HepG2 (cell line): ENCODE data around the gene SLC38A3. TPM values are rescaled to one million over a fixed set of nuclear protein-coding genes. Genes with fewer than 3 reads are reported as not detected.
A peak's percentile ranks its signal among the peaks of the same experiment; 100 is the strongest.

Experiments
- ATAC-seq: fragments of 200-7000 bp; cut with Tn5 transposase; 3 replicates; pipeline ENCODE4 v1.9.1; 2020; ENCODE audit warnings: mild to moderate bottlenecking, moderate library complexity
- BruUV-seq: library from RNA; stranded (reverse); fragments of 400-500 nt; replicated peaks from 2 replicates; lab custom pipeline; 2021; lab: Mats Ljungman, UMichigan
- CTCF ChIA-PET: fragments of 300-600 bp; formaldehyde crosslinking; extraction: SDS; loops from one replicate; lab custom pipeline; 2021; ENCODE audit warnings: low total read pairs, inconsistent platforms, low intra/inter-chr PET ratio; lab: Yijun Ruan, JAX
- POLR2A ChIA-PET: fragments of 350-600 bp; sonication (Branson Sonifier 250); formaldehyde crosslinking; loops from one replicate; lab custom pipeline; 2020; ENCODE audit warnings: antibody characterized with exemption, inconsistent platforms; lab: Yijun Ruan, JAX
- DNase-seq: peaks from one replicate; pipeline ENCODE4 v3.0.0-alpha.2; 2015; ENCODE audit warnings: low spot score
- FAIRE-seq: peaks from 3 replicates; lab custom pipeline; 2011; peaks lifted over from hg19 to GRCh38; lab: Jason Lieb, UNC
- H2AFZ ChIP-seq: one replicate; pipeline ENCODE4 v1.6.1; 2011; ENCODE audit warnings: low read length, inconsistent platforms
- H3K27ac ChIP-seq: fragments of 300-600 bp; 3 replicates; pipeline ENCODE4 v1.8.0; 2011; ENCODE audit warnings: mixed run types, mild to moderate bottlenecking, mixed read lengths, low read length, inconsistent platforms; ENCODE audit not compliant: insufficient read depth; ENCODE audit errors: extremely low read length
- H3K27me3 ChIP-seq, 2 experiments: fragments of 200-600 bp in 1 of 2; 2 replicates in 1 of 2; 3 replicates in 1 of 2; pipeline versions ENCODE4 v1.6.0 to v1.8.0; 2011; ENCODE audit warnings: low read length in 2 of 2, mild to moderate bottlenecking in 2 of 2, moderate library complexity in 2 of 2, inconsistent platforms in 1 of 2; ENCODE audit not compliant: insufficient read depth in 2 of 2, control insufficient read depth in 1 of 2
- H3K36me3 ChIP-seq, 2 experiments: fragments of 200-600 bp in 1 of 2; replicated peaks in 1 of 2; 2 replicates in 1 of 2; 3 replicates in 1 of 2; pipeline versions ENCODE4 v1.5.1 to v1.8.0; 2011; ENCODE audit warnings: low read length in 2 of 2, inconsistent platforms in 1 of 2; ENCODE audit not compliant: insufficient read depth in 2 of 2, control insufficient read depth in 1 of 2
- H3K4me1 ChIP-seq: 2 replicates; pipeline ENCODE4 v1.5.1; 2012; ENCODE audit warnings: low read length, inconsistent platforms; ENCODE audit not compliant: insufficient read depth
- H3K4me2 ChIP-seq: 2 replicates; pipeline ENCODE4 v1.6.0; 2011; ENCODE audit warnings: low read depth, low read length, inconsistent platforms
- H3K4me3 ChIP-seq, 3 experiments: fragments of 200-600 bp in 1 of 3; sonication (generic), shearing (Covaris generic) in 1 of 3; replicated peaks in 1 of 3; 2 replicates each; pipeline ENCODE4 v1.5.1; 2011 to 2016; ENCODE audit warnings: low read length in 3 of 3, inconsistent platforms in 2 of 3, low read depth in 2 of 3, mild to moderate bottlenecking in 2 of 3, control low read depth in 1 of 3, mixed read lengths in 1 of 3; ENCODE audit not compliant: insufficient read depth in 1 of 3
- H3K79me2 ChIP-seq: one replicate; pipeline ENCODE4 v1.6.1; 2011; ENCODE audit warnings: low read length, inconsistent platforms; ENCODE audit not compliant: insufficient read depth
- H3K9ac ChIP-seq: 2 replicates; pipeline ENCODE4 v1.6.0; 2011; ENCODE audit warnings: mild to moderate bottlenecking, low read depth, low read length, inconsistent platforms; ENCODE audit not compliant: insufficient read depth
- H3K9me3 ChIP-seq: 2 replicates; pipeline ENCODE4 v1.5.1; 2012; ENCODE audit warnings: mild to moderate bottlenecking, low read length
- H4K20me1 ChIP-seq: 2 replicates; pipeline ENCODE4 v1.6.0; 2011; ENCODE audit warnings: inconsistent platforms, mild to moderate bottlenecking, low read length, moderate library complexity; ENCODE audit not compliant: insufficient read depth
- AGO2 ChIP-seq: fragments of 200-400 bp; formaldehyde crosslinking; optimal IDR thresholded peaks from 2 replicates; pipeline ENCODE3; 2017; ENCODE audit warnings: mild to moderate bottlenecking, low read depth, low read length, moderate library complexity
- RBFOX2 ChIP-seq: fragments of 200-400 bp; formaldehyde crosslinking; IDR thresholded peaks from 2 replicates; pipeline ENCODE4 v1.6.1; 2017; ENCODE audit warnings: low read depth, mild to moderate bottlenecking, low read length
- RCOR2 ChIP-seq: IDR thresholded peaks from 2 replicates; pipeline ENCODE4 v1.6.1; 2016; ENCODE audit warnings: missing biosample characterization, missing genetic modification reagents
- ZBTB7A ChIP-seq: sonication (generic); formaldehyde crosslinking; IDR thresholded peaks from 2 replicates; pipeline ENCODE4 v1.8.0; 2022; ENCODE audit warnings: mild to moderate bottlenecking, missing genetic modification reagents
- WGBS: methylation state at CpG from one replicate; pipeline ENCODE4 v1.1.6; 2017; ENCODE audit warnings: low lambda C conversion rate; 5-methylcytosine and 5-hydroxymethylcytosine counted together
- in situ Hi-C: cut with HindIII; loops from 2 replicates; pipeline ENCODE4 v1.10.0; 2017; ENCODE audit warnings: low pct_unique_long_range_greater_than_20kb; ENCODE audit not compliant: extremely low pct_ligation_motif_present
- intact Hi-C: fragments of 100-400 bp; cut with micrococcal nuclease; formaldehyde crosslinking; loops from one replicate; pipeline ENCODE4 v1.10.0; 2022; ENCODE audit not compliant: unreplicated experiment
- polyA plus RNA-seq, 8 experiments: library from polyadenylated mRNA; depleted of rRNA in 3 of 8; stranded (reverse) in 7 of 8; unstranded in 1 of 8; fragments of >200 nt; fragmentation: Illumina TruSeq in 4 of 8; extraction: Trizol in 4 of 8; gene quantifications; 2 replicates each; pipeline versions ENCODE4 v1.2.1 to v1.2.3, GENCODE V29; 2011 to 2016; ENCODE audit warnings: low read depth in 4 of 8, missing spikeins in 1 of 8, mixed read lengths in 1 of 8; ENCODE audit not compliant: insufficient read depth in 1 of 8
- total RNA-seq, 5 experiments: library from RNA; depleted of rRNA; stranded (reverse); fragments of >200 nt; fragmentation: Illumina TruSeq; extraction: Trizol; gene quantifications; 2 replicates each; pipeline ENCODE4 v1.2.3, GENCODE V29; 2016; ENCODE audit warnings: low read depth in 1 of 5
- TF ChIP-seq, protein P1 (sequence below): sonication (generic); formaldehyde crosslinking; IDR thresholded peaks from 2 replicates; pipeline ENCODE4 v1.5.1; 2020; ENCODE audit warnings: mild to moderate bottlenecking, missing genetic modification reagents, moderate library complexity
- TF ChIP-seq, protein P2 (sequence below): sonication (generic); formaldehyde crosslinking; IDR thresholded peaks from 2 replicates; pipeline ENCODE4 v1.4.0; 2020; ENCODE audit warnings: missing genetic modification reagents
- TF ChIP-seq, protein P3 (sequence below): sonication (generic); formaldehyde crosslinking; IDR thresholded peaks from 2 replicates; pipeline ENCODE4 v1.9.0; 2022; ENCODE audit warnings: missing genetic modification reagents, mild to moderate bottlenecking, borderline replicate concordance
- TF ChIP-seq, protein P4 (sequence below): sonication (generic); formaldehyde crosslinking; IDR thresholded peaks from 2 replicates; pipeline ENCODE4 v1.8.0; 2022; ENCODE audit warnings: missing genetic modification reagents, low read depth, mild to moderate bottlenecking, borderline replicate concordance
- TF ChIP-seq, protein P5 (sequence below): sonication (generic); IDR thresholded peaks from 2 replicates; pipeline ENCODE4 v1.6.1; 2016; ENCODE audit warnings: low read depth, borderline replicate concordance

The SLC38A3 gene
- total and polyA plus RNA-seq, 2 of the 13 experiments (the other 11 are each of a cell fraction or from before 2014, with no cell fraction given): 29.8 to 164 TPM

DNA sequence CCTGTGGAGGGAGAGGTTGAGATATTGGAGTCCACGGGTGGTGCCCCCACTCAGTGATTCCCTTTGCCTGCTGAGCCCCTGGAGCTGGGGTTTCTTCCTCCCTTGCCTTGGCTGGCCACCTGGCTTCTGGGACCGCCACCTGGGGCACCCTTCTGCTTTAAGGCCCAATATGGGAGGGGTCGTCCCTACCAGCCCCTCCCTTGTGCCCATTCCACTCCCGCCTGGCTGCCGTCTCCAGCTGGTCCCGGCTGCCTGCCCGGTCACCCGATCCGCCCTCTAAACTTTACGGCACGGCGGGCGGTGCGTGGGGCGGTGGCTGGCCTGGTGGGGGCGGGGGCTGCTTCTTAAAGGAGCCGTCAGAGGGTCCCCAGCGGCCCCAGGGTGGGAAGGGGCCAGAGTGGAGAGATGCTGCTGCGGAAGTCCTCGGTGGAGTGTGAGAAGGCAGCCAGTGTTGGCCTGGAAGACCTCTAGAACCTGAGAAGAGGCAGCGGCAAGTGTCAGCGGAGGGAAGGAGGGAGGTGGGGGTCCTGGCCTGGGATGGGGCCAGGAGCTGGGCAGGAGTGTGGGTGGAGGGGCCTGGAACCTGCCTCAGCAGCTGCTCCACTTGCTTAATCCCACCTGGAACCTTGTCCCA is 62.3 kb downstream of the SLC38A3 start:
- TF ChIP-seq ZBTB7A (CRISPR knock-in tag) (0 out of 2 replicates have a peak, but pooled peaks have one; percentile 32), RBFOX2 (0 out of 2 replicates have a peak, but pooled peaks have one; percentile 30), RCOR2 (CRISPR knock-in tag) (no peak), AGO2 (peak; percentile 63)
- TF ChIP-seq, protein P1, sequence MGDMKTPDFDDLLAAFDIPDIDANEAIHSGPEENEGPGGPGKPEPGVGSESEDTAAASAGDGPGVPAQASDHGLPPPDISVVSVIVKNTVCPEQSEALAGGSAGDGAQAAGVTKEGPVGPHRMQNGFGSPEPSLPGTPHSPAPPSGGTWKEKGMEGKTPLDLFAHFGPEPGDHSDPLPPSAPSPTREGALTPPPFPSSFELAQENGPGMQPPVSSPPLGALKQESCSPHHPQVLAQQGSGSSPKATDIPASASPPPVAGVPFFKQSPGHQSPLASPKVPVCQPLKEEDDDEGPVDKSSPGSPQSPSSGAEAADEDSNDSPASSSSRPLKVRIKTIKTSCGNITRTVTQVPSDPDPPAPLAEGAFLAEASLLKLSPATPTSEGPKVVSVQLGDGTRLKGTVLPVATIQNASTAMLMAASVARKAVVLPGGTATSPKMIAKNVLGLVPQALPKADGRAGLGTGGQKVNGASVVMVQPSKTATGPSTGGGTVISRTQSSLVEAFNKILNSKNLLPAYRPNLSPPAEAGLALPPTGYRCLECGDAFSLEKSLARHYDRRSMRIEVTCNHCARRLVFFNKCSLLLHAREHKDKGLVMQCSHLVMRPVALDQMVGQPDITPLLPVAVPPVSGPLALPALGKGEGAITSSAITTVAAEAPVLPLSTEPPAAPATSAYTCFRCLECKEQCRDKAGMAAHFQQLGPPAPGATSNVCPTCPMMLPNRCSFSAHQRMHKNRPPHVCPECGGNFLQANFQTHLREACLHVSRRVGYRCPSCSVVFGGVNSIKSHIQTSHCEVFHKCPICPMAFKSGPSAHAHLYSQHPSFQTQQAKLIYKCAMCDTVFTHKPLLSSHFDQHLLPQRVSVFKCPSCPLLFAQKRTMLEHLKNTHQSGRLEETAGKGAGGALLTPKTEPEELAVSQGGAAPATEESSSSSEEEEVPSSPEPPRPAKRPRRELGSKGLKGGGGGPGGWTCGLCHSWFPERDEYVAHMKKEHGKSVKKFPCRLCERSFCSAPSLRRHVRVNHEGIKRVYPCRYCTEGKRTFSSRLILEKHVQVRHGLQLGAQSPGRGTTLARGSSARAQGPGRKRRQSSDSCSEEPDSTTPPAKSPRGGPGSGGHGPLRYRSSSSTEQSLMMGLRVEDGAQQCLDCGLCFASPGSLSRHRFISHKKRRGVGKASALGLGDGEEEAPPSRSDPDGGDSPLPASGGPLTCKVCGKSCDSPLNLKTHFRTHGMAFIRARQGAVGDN (CRISPR knock-in tag): peak; percentile 30; the same call in 1 of the 2 replicates
- TF ChIP-seq, protein P2, sequence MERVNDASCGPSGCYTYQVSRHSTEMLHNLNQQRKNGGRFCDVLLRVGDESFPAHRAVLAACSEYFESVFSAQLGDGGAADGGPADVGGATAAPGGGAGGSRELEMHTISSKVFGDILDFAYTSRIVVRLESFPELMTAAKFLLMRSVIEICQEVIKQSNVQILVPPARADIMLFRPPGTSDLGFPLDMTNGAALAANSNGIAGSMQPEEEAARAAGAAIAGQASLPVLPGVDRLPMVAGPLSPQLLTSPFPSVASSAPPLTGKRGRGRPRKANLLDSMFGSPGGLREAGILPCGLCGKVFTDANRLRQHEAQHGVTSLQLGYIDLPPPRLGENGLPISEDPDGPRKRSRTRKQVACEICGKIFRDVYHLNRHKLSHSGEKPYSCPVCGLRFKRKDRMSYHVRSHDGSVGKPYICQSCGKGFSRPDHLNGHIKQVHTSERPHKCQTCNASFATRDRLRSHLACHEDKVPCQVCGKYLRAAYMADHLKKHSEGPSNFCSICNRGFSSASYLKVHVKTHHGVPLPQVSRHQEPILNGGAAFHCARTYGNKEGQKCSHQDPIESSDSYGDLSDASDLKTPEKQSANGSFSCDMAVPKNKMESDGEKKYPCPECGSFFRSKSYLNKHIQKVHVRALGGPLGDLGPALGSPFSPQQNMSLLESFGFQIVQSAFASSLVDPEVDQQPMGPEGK: peak; percentile 70
- TF ChIP-seq, protein P3, sequence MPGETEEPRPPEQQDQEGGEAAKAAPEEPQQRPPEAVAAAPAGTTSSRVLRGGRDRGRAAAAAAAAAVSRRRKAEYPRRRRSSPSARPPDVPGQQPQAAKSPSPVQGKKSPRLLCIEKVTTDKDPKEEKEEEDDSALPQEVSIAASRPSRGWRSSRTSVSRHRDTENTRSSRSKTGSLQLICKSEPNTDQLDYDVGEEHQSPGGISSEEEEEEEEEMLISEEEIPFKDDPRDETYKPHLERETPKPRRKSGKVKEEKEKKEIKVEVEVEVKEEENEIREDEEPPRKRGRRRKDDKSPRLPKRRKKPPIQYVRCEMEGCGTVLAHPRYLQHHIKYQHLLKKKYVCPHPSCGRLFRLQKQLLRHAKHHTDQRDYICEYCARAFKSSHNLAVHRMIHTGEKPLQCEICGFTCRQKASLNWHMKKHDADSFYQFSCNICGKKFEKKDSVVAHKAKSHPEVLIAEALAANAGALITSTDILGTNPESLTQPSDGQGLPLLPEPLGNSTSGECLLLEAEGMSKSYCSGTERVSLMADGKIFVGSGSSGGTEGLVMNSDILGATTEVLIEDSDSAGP (CRISPR knock-in tag): peak; percentile 98
- TF ChIP-seq, protein P4, sequence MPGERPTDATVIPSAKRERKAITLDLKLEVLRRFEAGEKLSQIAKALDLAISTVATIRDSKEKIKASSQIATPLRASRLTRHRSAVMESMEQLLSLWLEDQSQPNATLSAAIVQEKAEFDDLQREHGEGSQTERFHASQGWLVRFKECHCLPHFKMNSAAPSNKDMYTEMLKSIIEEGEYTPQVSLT (CRISPR knock-in tag): no peak
- TF ChIP-seq, protein P5, sequence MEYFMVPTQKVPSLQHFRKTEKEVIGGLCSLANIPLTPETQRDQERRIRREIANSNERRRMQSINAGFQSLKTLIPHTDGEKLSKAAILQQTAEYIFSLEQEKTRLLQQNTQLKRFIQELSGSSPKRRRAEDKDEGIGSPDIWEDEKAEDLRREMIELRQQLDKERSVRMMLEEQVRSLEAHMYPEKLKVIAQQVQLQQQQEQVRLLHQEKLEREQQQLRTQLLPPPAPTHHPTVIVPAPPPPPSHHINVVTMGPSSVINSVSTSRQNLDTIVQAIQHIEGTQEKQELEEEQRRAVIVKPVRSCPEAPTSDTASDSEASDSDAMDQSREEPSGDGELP: peak; percentile 23; the same call in 1 of the 2 replicates
- Histone ChIP-seq H3K4me3 (peak overlapping the region; percentile 9 to 83 (median 44); a peak in 5 of 6 replicates), H3K79me2 (peaks cover 37% of the 10 kb centered on the region), H3K27ac (peak overlapping the region; percentile 88), H3K9me3 (no peaks in the 10 kb centered on the region), H3K27me3 (no peaks in the 10 kb centered on the region; a peak in 1 of 5 replicates), H3K4me2 (peak overlapping the region; percentile 98), H2AFZ (no peak overlapping the region), H4K20me1 (no peaks in the 10 kb centered on the region), H3K9ac (peak overlapping the region; percentile 94), H3K4me1 (peaks cover 88% of the 10 kb centered on the region), H3K36me3 (no peaks in the 10 kb centered on the region; a peak in 2 of 5 replicates)
- no peak for FAIRE-seq
- 28% methylated on average over 7 of the region's 22 CpGs for WGBS
- no peak for ATAC-seq
- intact Hi-C loops: no loop called here
- in situ Hi-C loops: no loop called here
- no TSS peak for BruUV-seq
- no peak for DNase-seq
- POLR2A ChIA-PET: interaction anchor here (1.1 to 2.7 kb wide), 6 partner anchors 25 to 72 kb away, joined by 3 to 12 read pairs (median 7); partner anchors contain the start of genes IFRD2 and SLC38A3
- CTCF ChIA-PET: no interaction called here
